ENCODE data around the gene KIF6.

GRCh38 chr6:39695447-39695846, 29.8 kb downstream of the KIF6 start:
- TF ChIP-seq CTCF (IDR thresholded peaks at IDR 0.05) (no peak), POLR2A (IDR thresholded peaks at IDR 0.05) (no peak)
